ENCODE measurements around the gene FUOM. TPM values are rescaled to one million over a fixed set of nuclear protein-coding genes. Genes with fewer than 3 reads are reported as not detected.
"Not testable (repeated sequence)": the region's sequence is repeated elsewhere in the genome, so short reads cannot be mapped to it uniquely, and the experiment has no call there.

FUOM gene
- total and polyA plus RNA-seq, 2 of the 8 experiments (the other 6 are each of a cell fraction or from before 2014, with no cell fraction given): 22.0 to 30.4 TPM

DNA sequence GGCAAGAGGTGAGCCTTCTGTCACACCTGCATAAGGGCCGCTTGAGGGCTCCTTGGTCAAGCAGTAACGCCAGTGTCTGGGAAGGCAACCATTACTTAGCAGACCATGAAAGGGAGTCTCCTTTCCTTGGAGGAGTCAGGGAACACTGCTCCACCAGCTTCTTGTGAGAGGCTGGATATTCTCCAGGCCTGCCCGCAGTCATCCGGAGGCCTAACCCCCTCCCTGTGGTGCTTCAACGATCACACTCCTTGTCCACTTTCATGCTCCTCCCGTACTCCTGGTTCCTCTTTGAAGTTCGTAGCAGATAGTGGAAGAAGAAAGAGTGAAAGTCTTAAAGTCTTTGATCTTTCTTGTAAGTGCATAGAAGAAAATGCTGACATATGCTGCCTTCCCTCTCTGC is 9.6 kb upstream of the FUOM start:
- POLR2A ChIA-PET (ENCODE audit: partially characterized antibody): interaction anchor here (1.6 kb wide), 1 partner anchor 10 kb away, joined by 6 read pairs; the partner anchor contains the start of gene FUOM

More for the DNA sequence above, 9.6 kb upstream of the FUOM start:
- Histone ChIP-seq H4K20me1 (replicated peaks in 1 of 2; ENCODE audit: control insufficient read depth in 1 of 2, insufficient read depth in 2 of 2, low read length in 2 of 2) (peaks cover 3 to 14% of the 10 kb centered on the region in 2 experiments), H3K36me3 (ENCODE audit: control insufficient read depth in 2 of 4, insufficient read depth in 4 of 4, low read length in 3 of 4) (peaks cover 23 to 55% (median 48%) of the 10 kb centered on the region in 4 experiments)
- H2BK20ac ChIP-seq (ENCODE audit: low read length); FAIRE-seq; H3K56ac ChIP-seq (replicated peaks; ENCODE audit: insufficient read length, low read depth, low read length); H3K4me1 ChIP-seq (replicated peaks in 1 of 4; ENCODE audit: control insufficient read depth in 3 of 4, insufficient read depth in 4 of 4, low read length in 3 of 4); H3K4ac ChIP-seq (replicated peaks; ENCODE audit: insufficient read length, low read depth, low read length); H2AK5ac ChIP-seq (ENCODE audit: low read depth, low read length); H3K4me3 ChIP-seq (ENCODE audit: extremely low read depth in 1 of 4, insufficient read depth in 2 of 4, low read depth in 3 of 4, low read length in 4 of 4); H3K14ac ChIP-seq (ENCODE audit: insufficient read length); H3K27me3 ChIP-seq (replicated peaks in 1 of 4; ENCODE audit: control insufficient read depth in 3 of 4, extremely low read depth in 1 of 4, insufficient read depth in 3 of 4, low read length in 3 of 4); CTCF ChIA-PET (ENCODE audit: partially characterized antibody); H4K91ac ChIP-seq (replicated peaks; ENCODE audit: insufficient read length, low read length); DNase-seq (ENCODE audit: low read depth in 1 of 2, low spot score in 2 of 2); H3K9me3 ChIP-seq (ENCODE audit: insufficient read depth in 2 of 2, low read depth in 1 of 2, low read length in 1 of 2); H3K9ac ChIP-seq (replicated peaks in 1 of 4; ENCODE audit: extremely low read depth in 1 of 4, low read depth in 3 of 4, low read length in 3 of 4); H2AFZ ChIP-seq (ENCODE audit: low read length); H3K4me2 ChIP-seq (ENCODE audit: insufficient read depth in 1 of 2, low read depth in 2 of 2, low read length in 2 of 2); H3K79me2 ChIP-seq (ENCODE audit: control insufficient read depth in 1 of 2, insufficient read depth in 2 of 2, low read length in 2 of 2); H2BK5ac ChIP-seq (ENCODE audit: low read depth, low read length); H4K5ac ChIP-seq (ENCODE audit: insufficient read length, low read depth, low read length); H3K18ac ChIP-seq (ENCODE audit: extremely low read depth, low read length); H2BK12ac ChIP-seq (ENCODE audit: low read depth, low read length); H2BK120ac ChIP-seq (replicated peaks; ENCODE audit: low read depth, low read length); H3K23me2 ChIP-seq (ENCODE audit: low read depth, low read length); H3K27ac ChIP-seq (ENCODE audit: low read depth, low read length); H2BK15ac ChIP-seq (ENCODE audit: low read length); H3K79me1 ChIP-seq (ENCODE audit: low read depth, low read length); H4K8ac ChIP-seq (ENCODE audit: extremely low read depth, insufficient read depth, low read length); H3K23ac ChIP-seq (ENCODE audit: insufficient read length): not testable (repeated sequence)
- WGBS, 2 experiments (ENCODE audit: extremely low coverage in 1 of 2, insufficient coverage in 1 of 2, insufficient read length in 1 of 2, insufficient replicate concordance in 2 of 2, low coverage in 1 of 2, low lambda C conversion rate in 2 of 2, missing lambda C conversion rate in 1 of 2): 92% methylated on average over 2 of the region's 7 CpGs; no CpG with 5 or more reads in 1 of the 2 experiments
